HepG2 (cell line): ENCODE data around the gene TFAP2E.

Experiments used
- ATF7 ChIP-seq, 2 experiments: fragments of 450-650 bp in 1 of 2; sonication (generic) in 1 of 2; formaldehyde crosslinking in 1 of 2; IDR thresholded peaks; 2 replicates each; pipeline versions ENCODE4 v1.4.0 to v1.6.1; 2016 to 2020; ENCODE audit warnings: antibody characterized with exemption in 1 of 2, mild to moderate bottlenecking in 1 of 2, missing genetic modification reagents in 1 of 2
- BCLAF1 ChIP-seq: fragments of 450-650 bp; IDR thresholded peaks from 2 replicates; pipeline ENCODE4 v1.6.1; 2017; ENCODE audit warnings: mild to moderate bottlenecking
- CTCF ChIP-seq: sonication (generic); formaldehyde crosslinking; IDR thresholded peaks from 2 replicates; pipeline ENCODE4 v1.5.0; 2020; ENCODE audit warnings: mild to moderate bottlenecking, missing genetic modification reagents, moderate library complexity
- EZH2 ChIP-seq: conservative IDR thresholded peaks from 2 replicates; pipeline ENCODE4 v1.6.1; 2012; ENCODE audit warnings: mild to moderate bottlenecking, low read depth, low read length, moderate library complexity
- FOXJ3 ChIP-seq: sonication (generic); formaldehyde crosslinking; IDR thresholded peaks from 2 replicates; pipeline ENCODE4 v1.4.0; 2020; ENCODE audit warnings: missing genetic modification reagents, mild to moderate bottlenecking, borderline replicate concordance
- GLI4 ChIP-seq: sonication (generic); formaldehyde crosslinking; IDR thresholded peaks from 2 replicates; pipeline ENCODE4 v1.5.1; 2020; ENCODE audit warnings: missing genetic modification reagents, mild to moderate bottlenecking, moderate library complexity, borderline replicate concordance
- KAT2B ChIP-seq: fragments of 150-350 bp; IDR thresholded peaks from 2 replicates; pipeline ENCODE4 v1.6.1; 2014; ENCODE audit warnings: low read depth, low read length, borderline replicate concordance
- POLR2A ChIP-seq, 2 experiments: IDR thresholded peaks; 2 replicates each; pipeline ENCODE4 v1.6.1; 2011; ENCODE audit warnings: low read depth in 2 of 2, low read length in 2 of 2, mild to moderate bottlenecking in 1 of 2, moderate library complexity in 1 of 2; ENCODE audit not compliant: insufficient read depth in 1 of 2
- SKI ChIP-seq: fragments of 450-650 bp; IDR thresholded peaks from one replicate; pipeline ENCODE4 v1.6.1; 2018; ENCODE audit warnings: mild to moderate bottlenecking; ENCODE audit not compliant: partially characterized antibody
- YY1 ChIP-seq: IDR thresholded peaks from 2 replicates; pipeline ENCODE4 v1.6.1; 2011; ENCODE audit warnings: low read length, low read depth, moderate library complexity, mild to moderate bottlenecking; ENCODE audit not compliant: insufficient read depth, insufficient replicate concordance

- TF ChIP-seq EZH2 (no peak), GLI4 (CRISPR knock-in tag) (no peak), SKI (no peak), YY1 (no peak), ATF7 (IDR thresholded peaks at IDR 0.05) (no peak), ATF7 (CRISPR knock-in tag; IDR thresholded peaks at IDR 0.05) (no peak), BCLAF1 (no peak), POLR2A (IDR thresholded peaks at IDR 0.05; ENCODE audit: insufficient read depth in 1 of 2, low read depth in 2 of 2, low read length in 2 of 2) (no peak), KAT2B (no peak), FOXJ3 (CRISPR knock-in tag) (no peak), CTCF (CRISPR knock-in tag) (no peak)
These were observed 3.1 kb downstream of the TFAP2E start for GRCh38 chr1:35576061-35576765.
